Hepatocyte (in vitro differentiated cells): Measurements from ENCODE around the gene COASY.

Experiments used
- CTCF ChIP-seq: fragments of 200-600 bp; sonication (generic); IDR thresholded peaks from 2 replicates; pipeline ENCODE4 v1.5.1; 2016; ENCODE audit warnings: antibody characterized with exemption, mild to moderate bottlenecking; ENCODE audit not compliant: poor library complexity
- EZH2 ChIP-seq: fragments of 200-600 bp; sonication (generic); IDR thresholded peaks from 2 replicates; pipeline ENCODE4 v1.6.1; 2016; ENCODE audit warnings: antibody characterized with exemption, mild to moderate bottlenecking, borderline replicate concordance
- EZH2phosphoT487 ChIP-seq: fragments of 200-600 bp; sonication (generic); IDR thresholded peaks from one replicate; pipeline ENCODE4 v1.6.1; 2018; ENCODE audit warnings: antibody characterized with exemption, mild to moderate bottlenecking, low read depth, moderate library complexity; ENCODE audit not compliant: unreplicated experiment, severe bottlenecking

DNA sequence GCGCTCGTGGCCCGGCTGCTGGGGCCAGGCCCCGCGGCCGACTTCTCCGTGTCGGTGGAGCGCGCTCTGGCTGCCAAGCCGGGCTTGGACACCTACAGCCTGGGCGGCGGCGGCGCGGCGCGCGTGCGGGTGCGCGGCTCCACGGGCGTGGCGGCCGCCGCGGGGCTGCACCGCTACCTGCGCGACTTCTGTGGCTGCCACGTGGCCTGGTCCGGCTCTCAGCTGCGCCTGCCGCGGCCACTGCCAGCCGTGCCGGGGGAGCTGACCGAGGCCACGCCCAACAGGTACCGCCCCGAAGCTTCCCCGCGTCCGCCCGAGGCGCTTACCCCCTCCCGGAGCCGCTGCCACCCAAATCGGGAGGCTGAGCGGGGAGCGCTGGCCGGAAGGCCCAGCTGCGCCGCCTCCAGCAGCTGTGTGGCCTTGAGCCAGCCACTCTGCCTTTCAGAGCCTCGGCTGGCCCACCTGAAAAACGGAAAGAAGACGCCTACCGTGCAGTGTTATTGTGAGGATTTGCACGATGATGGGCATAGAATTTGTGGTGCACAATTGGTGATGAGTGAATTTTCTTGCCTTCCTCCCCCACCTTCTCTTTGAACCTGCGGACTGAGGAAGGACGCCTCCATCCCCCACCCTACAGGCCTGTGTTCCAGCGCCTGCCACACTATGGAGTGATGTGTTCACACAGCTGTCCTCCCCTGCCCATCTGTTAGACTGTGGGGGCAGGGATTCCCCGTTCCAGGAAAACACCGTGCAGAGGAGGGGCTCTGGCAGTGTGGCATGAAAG, 25.4 kb upstream of the COASY start:
- TF ChIP-seq CTCF: no peak
- no peak for TF ChIP-seq EZH2phosphoT487
- TF ChIP-seq EZH2: no peak
